ENCODE data around the gene PIGR.

Gene PIGR

GRCh38 chr1:206909161-206909882 lies 36.9 kb downstream of the PIGR start:
- DNase-seq (ENCODE audit: low spot score): no peak

- no peak for DNase-seq (ENCODE audit: low spot score)
Observed at GRCh38 chr1:206908038-206908437, 38.2 kb downstream of the PIGR start.

GRCh38 chr1:206907304-206907991 lies 38.8 kb downstream of the PIGR start:
- DNase-seq (ENCODE audit: low spot score): no peak

GRCh38 chr1:206905295-206906164 lies 40.7 kb downstream of the PIGR start:
- no peak for DNase-seq (ENCODE audit: low spot score)

- no peak for DNase-seq (ENCODE audit: low spot score)
Observed at GRCh38 chr1:206904423-206905142, 41.7 kb downstream of the PIGR start.

GRCh38 chr1:206903687-206904086 lies 42.6 kb downstream of the PIGR start:
- no peak for DNase-seq (ENCODE audit: low spot score)

- no peak for DNase-seq (ENCODE audit: low spot score)
Observed at GRCh38 chr1:206902702-206903101, 43.6 kb downstream of the PIGR start.

- DNase-seq (ENCODE audit: low spot score): no peak
Observed at GRCh38 chr1:206901944-206902343, 44.3 kb downstream of the PIGR start.

GRCh38 chr1:206900149-206900548 lies 46.1 kb downstream of the PIGR start:
- no peak for DNase-seq (ENCODE audit: low spot score)

- DNase-seq (ENCODE audit: low spot score): no peak
Observed at GRCh38 chr1:206899717-206900116, 46.5 kb downstream of the PIGR start.

- no peak for DNase-seq (ENCODE audit: low spot score)
Observed at GRCh38 chr1:206898915-206899431, 47.3 kb downstream of the PIGR start.

GRCh38 chr1:206898089-206898914 lies 48.0 kb downstream of the PIGR start:
- DNase-seq (ENCODE audit: low spot score): no peak

- no peak for DNase-seq (ENCODE audit: low spot score)
Observed at GRCh38 chr1:206897175-206897574, 49.1 kb downstream of the PIGR start, which contains the start of gene IL24. Gene IL24 (plus strand): TSS chr1:206897443. CDS start chr1:206897833, 390 bp downstream.

GRCh38 chr1:206896261-206896660 lies 50.0 kb downstream of the PIGR start:
- DNase-seq (ENCODE audit: low spot score): no peak

- no peak for DNase-seq (ENCODE audit: low spot score)
Observed at GRCh38 chr1:206895837-206896242, 50.4 kb downstream of the PIGR start.

- DNase-seq (ENCODE audit: low spot score): no peak
Observed at GRCh38 chr1:206895325-206895724, 50.9 kb downstream of the PIGR start.

GRCh38 chr1:206893380-206893779 lies 52.9 kb downstream of the PIGR start:
- no peak for DNase-seq (ENCODE audit: low spot score)

GRCh38 chr1:206892351-206892984 lies 53.8 kb downstream of the PIGR start:
- no peak for DNase-seq (ENCODE audit: low spot score)

- no peak for DNase-seq (ENCODE audit: low spot score)
Observed at GRCh38 chr1:206891412-206891811, 54.9 kb downstream of the PIGR start.
